ENCODE data around the gene MRPS34.
"Not testable (repeated sequence)": the region's sequence is repeated elsewhere in the genome, so short reads cannot be mapped to it uniquely, and the experiment has no call there.

Gene MRPS34

GRCh38 chr16:1807626-1808025 lies 34.7 kb upstream of the MRPS34 start:
- Histone ChIP-seq H3K36me3 (ENCODE audit: insufficient read depth) (peaks cover 6% of the 10 kb centered on the region; the same call in 1 of the 2 replicates), H3K4me2 (no peak overlapping the region), H3K4me1 (ENCODE audit: low read depth, poor library complexity, severe bottlenecking) (no peaks in the 10 kb centered on the region), H3K79me2 (ENCODE audit: insufficient read depth, low read depth) (no peaks in the 10 kb centered on the region), H2AFZ (ENCODE audit: low read depth) (no peak overlapping the region), H3K9ac (no peak overlapping the region), H3K27me3 (ENCODE audit: insufficient read depth, low read depth) (no peaks in the 10 kb centered on the region), H3K27ac (no peak overlapping the region), H3K4me3 (IDR thresholded peaks at IDR 0.05; ENCODE audit: insufficient read depth, low read depth, low read length) (no peak overlapping the region), H4K20me1 (ENCODE audit: insufficient read depth) (no peaks in the 10 kb centered on the region)
- no peak for TF ChIP-seq CTCF (conservative IDR thresholded peaks at IDR 0.05; ENCODE audit: low read depth, low read length)

- Histone ChIP-seq H4K20me1 (ENCODE audit: insufficient read depth) (no peaks in the 10 kb centered on the region), H3K79me2 (ENCODE audit: insufficient read depth, low read depth) (no peaks in the 10 kb centered on the region), H3K27me3 (ENCODE audit: insufficient read depth, low read depth) (no peaks in the 10 kb centered on the region), H3K9ac (no peak overlapping the region), H3K27ac (no peak overlapping the region), H3K4me2 (no peak overlapping the region), H3K36me3 (ENCODE audit: insufficient read depth) (no peaks in the 10 kb centered on the region), H2AFZ (ENCODE audit: low read depth) (no peak overlapping the region), H3K4me1 (ENCODE audit: low read depth, poor library complexity, severe bottlenecking) (no peaks in the 10 kb centered on the region), H3K4me3 (IDR thresholded peaks at IDR 0.05; ENCODE audit: insufficient read depth, low read depth, low read length) (no peak overlapping the region)
- no peak for TF ChIP-seq CTCF (conservative IDR thresholded peaks at IDR 0.05; ENCODE audit: low read depth, low read length)
These were observed 27.8 kb upstream of the MRPS34 start for GRCh38 chr16:1800701-1801100.

GRCh38 chr16:1799263-1799662 lies 26.3 kb upstream of the MRPS34 start:
- not testable (repeated sequence) for H4K20me1 ChIP-seq (ENCODE audit: insufficient read depth); H3K4me3 ChIP-seq (IDR thresholded peaks at IDR 0.05; ENCODE audit: insufficient read depth, low read depth, low read length); H3K9ac ChIP-seq; H3K27me3 ChIP-seq (ENCODE audit: insufficient read depth, low read depth); H3K79me2 ChIP-seq (ENCODE audit: insufficient read depth, low read depth); H3K4me2 ChIP-seq; H3K27ac ChIP-seq; H3K36me3 ChIP-seq (ENCODE audit: insufficient read depth); H2AFZ ChIP-seq (ENCODE audit: low read depth); H3K4me1 ChIP-seq (ENCODE audit: low read depth, poor library complexity, severe bottlenecking)

GRCh38 chr16:1794908-1795666 lies 22.2 kb upstream of the MRPS34 start:
- no peaks in the 10 kb centered on the region for H3K36me3 ChIP-seq (ENCODE audit: insufficient read depth)

More at GRCh38 chr16:1794908-1795666, 22.2 kb upstream of the MRPS34 start:
- H4K20me1 ChIP-seq (ENCODE audit: insufficient read depth): no peaks in the 10 kb centered on the region
- no peak for TF ChIP-seq CTCF (conservative IDR thresholded peaks at IDR 0.05; ENCODE audit: low read depth, low read length)
- no peaks in the 10 kb centered on the region for H3K27me3 ChIP-seq (ENCODE audit: insufficient read depth, low read depth)
- H2AFZ ChIP-seq (ENCODE audit: low read depth): no peak overlapping the region
- H3K9ac ChIP-seq: no peak overlapping the region
- no peak overlapping the region for H3K4me3 ChIP-seq (IDR thresholded peaks at IDR 0.05; ENCODE audit: insufficient read depth, low read depth, low read length)
- H3K4me1 ChIP-seq (ENCODE audit: low read depth, poor library complexity, severe bottlenecking): no peaks in the 10 kb centered on the region
- no peaks in the 10 kb centered on the region for H3K79me2 ChIP-seq (ENCODE audit: insufficient read depth, low read depth)
- H3K27ac ChIP-seq: no peak overlapping the region
- no peak overlapping the region for H3K4me2 ChIP-seq
